Fibroblast of lung (primary cell): ENCODE data around the gene ANKRD28. TPM values are rescaled to one million over a fixed set of nuclear protein-coding genes. Genes with fewer than 3 reads are reported as not detected.

Experiments
- DNase-seq, 2 donors: peaks; one replicate each; pipeline versions ENCODE4 v3.0.0 to v3.0.0-alpha.2; 2010; ENCODE audit warnings: low read depth in 2 of 2
- H2AFZ ChIP-seq: 2 replicates; pipeline ENCODE4 v1.5.1; 2012; ENCODE audit warnings: low read length, control low read depth, inconsistent platforms
- H3K27ac ChIP-seq: 2 replicates; pipeline ENCODE4 v1.5.1; 2011; ENCODE audit warnings: low read length, control low read depth; ENCODE audit not compliant: insufficient read depth
- H3K27me3 ChIP-seq: 2 replicates; pipeline ENCODE4 v1.5.1; 2011; ENCODE audit warnings: mild to moderate bottlenecking, low read length; ENCODE audit not compliant: control insufficient read depth, insufficient read depth
- H3K36me3 ChIP-seq: 2 replicates; pipeline ENCODE4 v1.5.1; 2011; ENCODE audit warnings: low read length; ENCODE audit not compliant: control insufficient read depth, insufficient read depth
- H3K4me1 ChIP-seq: 2 replicates; pipeline ENCODE4 v1.5.1; 2011; ENCODE audit warnings: low read length; ENCODE audit not compliant: control insufficient read depth, insufficient read depth; ENCODE audit errors: extremely low read depth
- H3K4me2 ChIP-seq: 2 replicates; pipeline ENCODE4 v1.5.1; 2011; ENCODE audit warnings: low read length, control low read depth; ENCODE audit not compliant: insufficient read depth; ENCODE audit errors: extremely low read depth
- H3K4me3 ChIP-seq, 4 experiments: fragments of 200-600 bp in 1 of 4; sonication (generic) in 1 of 4; replicated peaks in 1 of 4; 2 replicates each; pipeline ENCODE4 v1.5.1; 2011 to 2016; ENCODE audit warnings: low read length in 4 of 4, low read depth in 3 of 4, mild to moderate bottlenecking in 3 of 4, control low read depth in 2 of 4, inconsistent platforms in 1 of 4, mixed read lengths in 1 of 4; ENCODE audit not compliant: insufficient read depth in 1 of 4; ENCODE audit errors: control extremely low read depth in 1 of 4
- H3K79me2 ChIP-seq: 2 replicates; pipeline ENCODE4 v1.5.1; 2012; ENCODE audit warnings: mild to moderate bottlenecking, low read length, inconsistent platforms; ENCODE audit not compliant: control insufficient read depth, insufficient read depth
- H3K9ac ChIP-seq: 2 replicates; pipeline ENCODE4 v1.5.1; 2011; ENCODE audit warnings: mild to moderate bottlenecking, low read length, control low read depth; ENCODE audit not compliant: insufficient read depth
- H3K9me3 ChIP-seq: 2 replicates; pipeline ENCODE4 v1.5.1; 2012; ENCODE audit warnings: low read depth, low read length; ENCODE audit not compliant: control insufficient read depth, insufficient read depth
- H4K20me1 ChIP-seq: 2 replicates; pipeline ENCODE4 v1.5.1; 2011; ENCODE audit warnings: low read length; ENCODE audit not compliant: control insufficient read depth, insufficient read depth; ENCODE audit errors: extremely low read depth
- CTCF ChIP-seq, 2 donors: IDR thresholded peaks in 1 of 2; conservative IDR thresholded peaks in 1 of 2; 1 replicate in 1 of 2; 2 replicates in 1 of 2; pipeline ENCODE4 v1.5.1; 2011 to 2012; ENCODE audit warnings: low read length in 2 of 2, control low read depth in 1 of 2, inconsistent platforms in 1 of 2, low read depth in 1 of 2, mild to moderate bottlenecking in 1 of 2
- EZH2 ChIP-seq: IDR thresholded peaks from 2 replicates; pipeline ENCODE4 v1.5.1; 2012; ENCODE audit warnings: low read length, control low read depth, mild to moderate bottlenecking; ENCODE audit errors: missing control alignments
- polyA plus RNA-seq, 2 donors: library from polyadenylated mRNA; depleted of rRNA in 1 of 2; stranded (reverse) in 1 of 2; unstranded in 1 of 2; fragments of >200 nt; gene quantifications; 2 replicates each; pipeline ENCODE4 v1.2.1, GENCODE V29; 2011 to 2012; ENCODE audit warnings: missing spikeins in 1 of 2
- total RNA-seq: library from RNA; depleted of rRNA; stranded (reverse); fragments of >200 nt; gene quantifications from 2 replicates; pipeline ENCODE4 v1.2.1, GENCODE V29; 2014

ANKRD28 gene
- total and polyA plus RNA-seq, 2 donors (not counting 1 experiment from before 2014, with no cell fraction given): 82.3 to 222 TPM

GRCh38 chr3:15839568-15839967 lies 41.8 kb upstream of the ANKRD28 start:
- no peaks in the 10 kb centered on the region for H3K9me3 ChIP-seq
- no peaks in the 10 kb centered on the region for H3K36me3 ChIP-seq
- no peaks in the 10 kb centered on the region for H3K4me1 ChIP-seq
- H3K27me3 ChIP-seq: no peaks in the 10 kb centered on the region
- no peaks in the 10 kb centered on the region for H4K20me1 ChIP-seq
- H3K9ac ChIP-seq: no peak overlapping the region
- TF ChIP-seq EZH2 (no peak), CTCF (conservative IDR thresholded peaks at IDR 0.05 in 1 of 2, IDR thresholded peaks at IDR 0.05 in 1 of 2; ENCODE audit: low read depth in 1 of 2, low read length in 2 of 2) (no peak)
- H3K27ac ChIP-seq: no peak overlapping the region
- H3K79me2 ChIP-seq: peaks cover 2% of the 10 kb centered on the region
- no peak overlapping the region for H3K4me2 ChIP-seq
- H2AFZ ChIP-seq: no peak overlapping the region
- no peak for DNase-seq
- H3K4me3 ChIP-seq: no peak overlapping the region

- Histone ChIP-seq H4K20me1 (no peaks in the 10 kb centered on the region), H3K79me2 (no peaks in the 10 kb centered on the region), H3K4me3 (no peak overlapping the region), H3K4me2 (no peak overlapping the region), H3K36me3 (no peaks in the 10 kb centered on the region), H3K9ac (no peak overlapping the region), H3K27ac (no peak overlapping the region), H3K9me3 (no peaks in the 10 kb centered on the region), H2AFZ (no peak overlapping the region), H3K27me3 (no peaks in the 10 kb centered on the region), H3K4me1 (no peaks in the 10 kb centered on the region)
- TF ChIP-seq EZH2: no peak
- no peak for TF ChIP-seq CTCF (conservative IDR thresholded peaks at IDR 0.05 in 1 of 2, IDR thresholded peaks at IDR 0.05 in 1 of 2; ENCODE audit: low read depth in 1 of 2, low read length in 2 of 2)
- no peak for DNase-seq
These were observed 34.1 kb upstream of the ANKRD28 start for GRCh38 chr3:15831927-15832326.

- no peaks in the 10 kb centered on the region for H3K27me3 ChIP-seq
- no peak overlapping the region for H3K9ac ChIP-seq
- no peak for TF ChIP-seq EZH2
- no peak for TF ChIP-seq CTCF (conservative IDR thresholded peaks at IDR 0.05 in 1 of 2, IDR thresholded peaks at IDR 0.05 in 1 of 2; ENCODE audit: low read depth in 1 of 2, low read length in 2 of 2)
- H4K20me1 ChIP-seq: no peaks in the 10 kb centered on the region
- H3K4me3 ChIP-seq: no peak overlapping the region
- no peaks in the 10 kb centered on the region for H3K36me3 ChIP-seq
- no peak overlapping the region for H2AFZ ChIP-seq
- H3K4me1 ChIP-seq: no peaks in the 10 kb centered on the region
- no peak for DNase-seq
- H3K79me2 ChIP-seq: no peaks in the 10 kb centered on the region
- no peaks in the 10 kb centered on the region for H3K9me3 ChIP-seq
- no peak overlapping the region for H3K27ac ChIP-seq
- H3K4me2 ChIP-seq: no peak overlapping the region
These were observed 27.2 kb upstream of the ANKRD28 start for GRCh38 chr3:15825016-15825415.
